WTC11 (cell line): ENCODE results near the gene COG4. TPM values are rescaled to one million over a fixed set of nuclear protein-coding genes. Genes with fewer than 3 reads are reported as not detected.

Experiments
- ATAC-seq: fragments of 200-7000 bp; cut with Tn5 transposase; 2 replicates; pipeline ENCODE4 v1.10.0; 2021; ENCODE audit warnings: mild to moderate bottlenecking, moderate library complexity
- CTCF ChIA-PET: fragments of 300-600 bp; sonication (Branson Sonifier 250); formaldehyde crosslinking; loops from one replicate; lab custom pipeline; 2021; ENCODE audit warnings: antibody characterized with exemption; lab: Charles Lee
- POLR2A ChIA-PET: fragments of 350-600 bp; sonication (Branson Sonifier 250); formaldehyde crosslinking; loops from one replicate; lab custom pipeline; 2021; ENCODE audit warnings: antibody characterized with exemption; lab: Charles Lee
- DNase-seq: peaks from one replicate; pipeline ENCODE4 v3.0.0; 2021; ENCODE audit warnings: low spot score
- H3K27ac Mint-ChIP-seq: 2 replicates; pipeline ENCODE4 v1.8.0; 2021; ENCODE audit warnings: mixed read lengths
- H3K27me3 Mint-ChIP-seq: 2 replicates; pipeline ENCODE4 v1.8.0; 2021; ENCODE audit warnings: low read depth, mild to moderate bottlenecking, moderate library complexity, mixed read lengths
- H3K36me3 Mint-ChIP-seq: 2 replicates; pipeline ENCODE4 v1.8.0; 2021; ENCODE audit warnings: mixed read lengths
- H3K4me1 Mint-ChIP-seq: 2 replicates; pipeline ENCODE4 v1.8.0; 2022; ENCODE audit warnings: mixed read lengths
- H3K4me3 Mint-ChIP-seq: 2 replicates; pipeline ENCODE4 v1.8.0; 2021; ENCODE audit warnings: mild to moderate bottlenecking, moderate library complexity, mixed read lengths
- H3K9me3 Mint-ChIP-seq: 2 replicates; pipeline ENCODE4 v1.8.0; 2021; ENCODE audit warnings: mixed read lengths
- AR ChIP-seq: fragments of 250-450 bp; sonication (Bioruptor Pico); IDR thresholded peaks from 2 replicates; pipeline ENCODE4 v1.9.0; 2021; ENCODE audit warnings: mild to moderate bottlenecking
- CREM ChIP-seq: sonication (generic); formaldehyde crosslinking; IDR thresholded peaks from 2 replicates; pipeline ENCODE4 v1.8.1; 2022; ENCODE audit warnings: mild to moderate bottlenecking, missing genetic modification reagents, moderate library complexity
- ERG ChIP-seq: fragments of 250-450 bp; sonication (Bioruptor Pico); IDR thresholded peaks from 2 replicates; pipeline ENCODE4 v1.8.0; 2021; ENCODE audit warnings: mild to moderate bottlenecking
- ESRRA ChIP-seq: sonication (generic); formaldehyde crosslinking; IDR thresholded peaks from 2 replicates; pipeline ENCODE4 v1.8.1; 2022; ENCODE audit warnings: mild to moderate bottlenecking, missing genetic modification reagents, borderline replicate concordance
- FOXK1 ChIP-seq: sonication (generic); formaldehyde crosslinking; IDR thresholded peaks from 2 replicates; pipeline ENCODE4 v1.8.0; 2022; ENCODE audit warnings: mild to moderate bottlenecking, moderate library complexity, missing genetic modification reagents
- GRHL2 ChIP-seq: fragments of 250-450 bp; sonication (Bioruptor Pico); IDR thresholded peaks from 2 replicates; pipeline ENCODE4 v1.8.0; 2022; ENCODE audit warnings: mild to moderate bottlenecking, moderate library complexity; ENCODE audit not compliant: insufficient replicate concordance, severe bottlenecking
- JAZF1 ChIP-seq: fragments of 250-450 bp; sonication (Bioruptor Pico); IDR thresholded peaks from 2 replicates; pipeline ENCODE4 v1.9.0; 2021; ENCODE audit warnings: moderate library complexity, mild to moderate bottlenecking, inconsistent platforms
- JUN ChIP-seq: sonication (generic); formaldehyde crosslinking; IDR thresholded peaks from 2 replicates; pipeline ENCODE4 v1.8.0; 2023; ENCODE audit warnings: mild to moderate bottlenecking, missing genetic modification reagents
- MLX ChIP-seq: sonication (generic); formaldehyde crosslinking; IDR thresholded peaks from 2 replicates; pipeline ENCODE4 v1.8.1; 2023; ENCODE audit warnings: mild to moderate bottlenecking, missing genetic modification reagents, moderate library complexity
- MXD4 ChIP-seq: fragments of 250-450 bp; sonication (Bioruptor Pico); IDR thresholded peaks from 2 replicates; pipeline ENCODE4 v1.8.0; 2021; ENCODE audit warnings: mild to moderate bottlenecking, moderate library complexity, borderline replicate concordance
- NFATC4 ChIP-seq: fragments of 250-450 bp; sonication (Bioruptor Pico); IDR thresholded peaks from 2 replicates; pipeline ENCODE4 v1.9.0; 2021; ENCODE audit warnings: mild to moderate bottlenecking
- NR3C1 ChIP-seq: sonication (generic); formaldehyde crosslinking; conservative IDR thresholded peaks from 2 replicates; pipeline ENCODE4 v1.8.1; 2023; ENCODE audit warnings: low read depth, mild to moderate bottlenecking, missing genetic modification reagents
- PRDM15 ChIP-seq: sonication (generic); formaldehyde crosslinking; IDR thresholded peaks from 2 replicates; pipeline ENCODE4 v1.8.0; 2022; ENCODE audit warnings: missing genetic modification reagents
- PREB ChIP-seq: sonication (generic); formaldehyde crosslinking; IDR thresholded peaks from 2 replicates; pipeline ENCODE4 v1.8.1; 2022; ENCODE audit warnings: mild to moderate bottlenecking, missing genetic modification reagents, moderate library complexity, borderline replicate concordance
- SMAD4 ChIP-seq: sonication (generic); formaldehyde crosslinking; IDR thresholded peaks from 2 replicates; pipeline ENCODE4 v1.8.0; 2022; ENCODE audit warnings: mild to moderate bottlenecking, missing genetic modification reagents
- SOX15 ChIP-seq: fragments of 250-450 bp; sonication (Bioruptor Pico); IDR thresholded peaks from 2 replicates; pipeline ENCODE4 v1.9.0; 2021; ENCODE audit warnings: mild to moderate bottlenecking
- ZNF281 ChIP-seq: sonication (generic); formaldehyde crosslinking; IDR thresholded peaks from 2 replicates; pipeline ENCODE4 v1.8.0; 2023; ENCODE audit warnings: mild to moderate bottlenecking, missing genetic modification reagents
- ZNF317 ChIP-seq: sonication (generic); formaldehyde crosslinking; IDR thresholded peaks from 2 replicates; pipeline ENCODE4 v1.8.1; 2023; ENCODE audit warnings: low read depth, mild to moderate bottlenecking, moderate library complexity, missing genetic modification reagents, borderline replicate concordance
- ZNF416 ChIP-seq: fragments of 250-450 bp; sonication (Bioruptor Pico); IDR thresholded peaks from 2 replicates; pipeline ENCODE4 v1.9.0; 2021; ENCODE audit warnings: mild to moderate bottlenecking, inconsistent platforms
- ZNF423 ChIP-seq: fragments of 250-450 bp; sonication (Bioruptor Pico); IDR thresholded peaks from 2 replicates; pipeline ENCODE4 v2.1.2; 2022; ENCODE audit warnings: mild to moderate bottlenecking, moderate library complexity
- total RNA-seq: library from RNA; stranded (reverse); gene quantifications from 3 replicates; pipeline ENCODE4 v1.2.3, GENCODE V29; 2021

The COG4 gene
- total RNA-seq, 1 experiment from 2014 or later = 56.6 TPM

GRCh38 chr16:70572926-70573270 is 49.5 kb upstream of the COG4 start (continued):
- TF ChIP-seq ERG (CRISPR knock-in tag) (no peak), MLX (no peak), SMAD4 (no peak), ZNF317 (no peak), JAZF1 (CRISPR knock-in tag) (no peak)
- TF ChIP-seq, all 79 proteins: peak for 0

GRCh38 chr16:70572050-70572925 is 48.9 kb upstream of the COG4 start:
- Mint-ChIP-seq H3K27me3 (no peaks in the 10 kb centered on the region), H3K9me3 (no peaks in the 10 kb centered on the region), H3K27ac (peak overlapping the region; percentile 96), H3K4me1 (peaks cover 14% of the 10 kb centered on the region), H3K4me3 (no peak overlapping the region), H3K36me3 (peaks cover 70% of the 10 kb centered on the region)
- TF ChIP-seq JAZF1 (CRISPR knock-in tag) (no peak), NFATC4 (CRISPR knock-in tag) (no peak), ZNF281 (CRISPR knock-in tag) (no peak), ESRRA (no peak), SOX15 (CRISPR knock-in tag) (no peak), JUN (CRISPR knock-in tag) (no peak), AR (CRISPR knock-in tag) (no peak), ZNF416 (CRISPR knock-in tag) (no peak), ZNF423 (CRISPR knock-in tag) (no peak), NR3C1 (CRISPR knock-in tag) (no peak), PRDM15 (CRISPR knock-in tag) (no peak), GRHL2 (CRISPR knock-in tag) (no peak), MXD4 (CRISPR knock-in tag) (no peak), PREB (CRISPR knock-in tag) (no peak), CREM (CRISPR knock-in tag) (no peak), FOXK1 (no peak)
- DNase-seq (no peak), ATAC-seq (no peak)
- ChIA-PET POLR2A (no interaction called here), CTCF (interaction anchor here (0.9 to 1.9 kb wide), 2 partner anchors 11 to 81 kb away, joined by 3 to 16 read pairs; no protein-coding TSS in a partner anchor)
